Kidney (tissue), 14 donors: ENCODE measurements around the gene DCHS1. TPM values are rescaled to one million over a fixed set of nuclear protein-coding genes. Genes with fewer than 3 reads are reported as not detected.

ENCODE experiments used
- DNase-seq, 5 donors: peaks; one replicate each; pipeline ENCODE4 v3.0.0-alpha.2; 2013 to 2020
- FAIRE-seq: peaks from 2 replicates; lab custom pipeline; 2012; peaks lifted over from hg19 to GRCh38; lab: Jason Lieb, UNC
- H3K27ac ChIP-seq, 2 donors: one replicate each; pipeline ENCODE4 v1.7.0; 2013; ENCODE audit warnings: low read depth in 2 of 2, low read length in 2 of 2, inconsistent platforms in 1 of 2
- H3K27me3 ChIP-seq: one replicate; pipeline ENCODE4 v1.7.1; 2013; ENCODE audit warnings: low read length, inconsistent platforms; ENCODE audit not compliant: control insufficient read depth, insufficient read depth
- H3K36me3 ChIP-seq, 3 donors: one replicate each; pipeline versions ENCODE4 v1.7.0 to v1.7.1; 2013; ENCODE audit warnings: low read length in 3 of 3, control low read depth in 1 of 3, inconsistent platforms in 1 of 3; ENCODE audit not compliant: insufficient read depth in 3 of 3, control insufficient read depth in 2 of 3
- H3K4me1 ChIP-seq, 3 donors: one replicate each; pipeline versions ENCODE4 v1.7.0 to v1.7.1; 2013; ENCODE audit warnings: low read length in 3 of 3, inconsistent platforms in 1 of 3, low read depth in 1 of 3; ENCODE audit not compliant: control insufficient read depth in 2 of 3, insufficient read depth in 2 of 3
- H3K4me3 ChIP-seq, 3 donors: one replicate each; pipeline versions ENCODE4 v1.7.0 to v1.8.1; 2013; ENCODE audit warnings: low read length in 3 of 3, control low read depth in 1 of 3, inconsistent platforms in 1 of 3
- H3K9ac ChIP-seq, 3 donors: one replicate each; pipeline versions ENCODE4 v1.7.0 to v1.7.1; 2013; ENCODE audit warnings: low read length in 3 of 3, control low read depth in 1 of 3, inconsistent platforms in 1 of 3
- H3K9me3 ChIP-seq, 3 donors: one replicate each; pipeline versions ENCODE4 v1.7.0 to v1.7.1; 2013; ENCODE audit warnings: low read length in 3 of 3, control low read depth in 1 of 3, inconsistent platforms in 1 of 3; ENCODE audit not compliant: control insufficient read depth in 2 of 3, insufficient read depth in 1 of 3
- CTCF ChIP-seq: IDR thresholded peaks from 3 replicates; pipeline ENCODE4 v1.5.1; 2012; ENCODE audit warnings: mild to moderate bottlenecking, moderate library complexity, borderline replicate concordance; ENCODE audit not compliant: insufficient read depth; ENCODE audit errors: extremely low read depth
- intact Hi-C: fragments of 100-400 bp; cut with DNase I; formaldehyde crosslinking; loops from one replicate; pipeline ENCODE4 v1.11.1; 2022
- polyA plus RNA-seq: library from polyadenylated mRNA; stranded (reverse); fragments of 350-450 nt; fragmentation: Illumina TruSeq; extraction: RNeasy Lipid Tissue Mini Kit (QIAGEN cat#74804); gene quantifications from one replicate; pipeline ENCODE4 v1.2.3, GENCODE V29; 2014; ENCODE audit warnings: low read depth, low replicate concordance; ENCODE audit not compliant: insufficient read depth
- total RNA-seq: library from RNA; stranded (reverse); fragmentation: NEBNext Ultra II Directional; extraction: Animal tissue kit (Norgen Biotek cat#: 25700); gene quantifications from one replicate; pipeline ENCODE4 v1.2.1, GENCODE V29; 2021
- donor health status: control.
- donor health status: control.
- donor health status: control.
- donor health status: control.
- donor health status: control.
- donor health status: DM: yes; HTN: yes; CAD: no.
- donor health status: Normal renal cell carcinoma (clear cell type).

The DCHS1 gene
- total and polyA plus RNA-seq, 2 donors from 2014 or later = 2.4 to 17.0 TPM

- H3K36me3 ChIP-seq = no peaks in the 10 kb centered on the region
- DNase-seq (no peak), FAIRE-seq (no peak)
- H3K9ac ChIP-seq = no peak overlapping the region
- H3K9me3 ChIP-seq = peaks cover 2 to 9% (median 5%) of the 10 kb centered on the region in 3 donors
- H3K27me3 ChIP-seq = no peaks in the 10 kb centered on the region
- intact Hi-C loops = no loop called here
- no peak for TF ChIP-seq CTCF
- H3K4me1 ChIP-seq = no peaks in the 10 kb centered on the region
- H3K27ac ChIP-seq = no peak overlapping the region
- no peak overlapping the region for H3K4me3 ChIP-seq
These were observed 71.1 kb downstream of the DCHS1 start for GRCh38 chr11:6584528-6584927.

DNA sequence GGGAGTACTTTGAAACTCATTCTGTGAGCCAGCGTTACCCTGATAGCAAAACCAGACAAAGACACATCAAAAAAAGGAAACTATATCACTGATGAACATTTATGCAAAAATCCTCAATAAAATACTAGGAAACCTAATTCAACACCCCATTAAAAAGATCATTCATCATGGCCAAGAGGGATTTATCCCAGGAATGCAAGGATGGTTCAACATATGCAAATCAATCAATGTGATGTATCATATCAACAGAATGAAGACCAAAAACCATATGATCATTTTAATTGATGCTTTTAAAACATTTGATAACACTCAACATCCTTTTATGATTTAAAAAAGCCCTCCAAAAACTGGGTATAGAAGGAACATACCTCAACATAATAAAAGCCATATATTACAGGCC is 72.0 kb downstream of the DCHS1 start:
- Histone ChIP-seq H3K9ac (no peak overlapping the region), H3K27me3 (no peaks in the 10 kb centered on the region), H3K4me1 (no peaks in the 10 kb centered on the region), H3K9me3 (peaks cover 2 to 9% (median 5%) of the 10 kb centered on the region in 3 donors), H3K36me3 (no peaks in the 10 kb centered on the region), H3K27ac (no peak overlapping the region), H3K4me3 (no peak overlapping the region)
- FAIRE-seq (no peak), DNase-seq (no peak)
- intact Hi-C loops = no loop called here
- no peak for TF ChIP-seq CTCF

DNA sequence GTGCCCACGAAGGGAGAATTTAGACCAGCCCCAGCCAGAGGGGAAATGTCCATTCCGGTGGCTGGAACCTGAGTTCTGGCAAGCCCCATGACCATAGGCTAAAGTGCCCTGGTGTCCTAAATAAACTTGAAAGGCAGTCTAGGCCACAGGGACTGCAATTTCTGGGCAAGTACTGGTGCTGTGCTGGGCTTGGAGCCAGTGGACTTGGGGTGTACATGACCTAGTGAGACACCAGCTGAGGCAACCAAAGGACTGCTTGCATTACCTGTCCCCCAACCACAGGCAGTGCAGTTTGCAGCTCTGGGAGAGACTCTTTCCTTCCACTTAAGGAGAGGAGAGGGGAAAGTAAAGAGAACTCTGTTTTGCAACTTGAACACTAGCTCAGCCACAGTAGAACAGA is 75.9 kb downstream of the DCHS1 start:
- no peak for FAIRE-seq
- peaks cover 0 to 6% (median 0%) of the 10 kb centered on the region in 3 donors for H3K4me1 ChIP-seq
- no peaks in the 10 kb centered on the region for H3K27me3 ChIP-seq
- intact Hi-C loops = no loop called here
- DNase-seq = no peak
- no peaks in the 10 kb centered on the region for H3K36me3 ChIP-seq
- H3K4me3 ChIP-seq = no peak overlapping the region
- H3K27ac ChIP-seq = no peak overlapping the region
- peaks cover 2 to 8% (median 5%) of the 10 kb centered on the region in 3 donors for H3K9me3 ChIP-seq
- no peak for TF ChIP-seq CTCF
- H3K9ac ChIP-seq = no peak overlapping the region

- no peaks in the 10 kb centered on the region for H3K9me3 ChIP-seq
- intact Hi-C loops = no loop called here
- no peaks in the 10 kb centered on the region for H3K36me3 ChIP-seq
- TF ChIP-seq CTCF = no peak
- no peak overlapping the region for H3K9ac ChIP-seq
- H3K27me3 ChIP-seq = no peaks in the 10 kb centered on the region
- no peak overlapping the region for H3K27ac ChIP-seq
- no peak for DNase-seq
- FAIRE-seq = no peak
- H3K4me1 ChIP-seq = peaks cover 0 to 6% (median 0%) of the 10 kb centered on the region in 3 donors
- no peak overlapping the region for H3K4me3 ChIP-seq
These were observed 77.5 kb downstream of the DCHS1 start for GRCh38 chr11:6578134-6578533.
